GM21526 (cell line): ENCODE results near the gene VPS33A.
"Not testable (repeated sequence)": the region's sequence is repeated elsewhere in the genome, so short reads cannot be mapped to it uniquely, and the experiment has no call there.

Experiments used
- ATAC-seq: cut with Tn5 transposase; IDR thresholded peaks from one replicate; pipeline ENCODE4 v1.9.1; 2021; ENCODE audit warnings: moderate library complexity; ENCODE audit not compliant: unreplicated experiment, low FRiP score

Gene VPS33A

GRCh38 chr12:122266230-122266901 lies at the start of gene VPS33A:
TSS of gene VPS33A (minus strand) at chr12:122266494. CDS start at chr12:122266408, 86 bp downstream.
- peak; percentile 85 for ATAC-seq

DNA sequence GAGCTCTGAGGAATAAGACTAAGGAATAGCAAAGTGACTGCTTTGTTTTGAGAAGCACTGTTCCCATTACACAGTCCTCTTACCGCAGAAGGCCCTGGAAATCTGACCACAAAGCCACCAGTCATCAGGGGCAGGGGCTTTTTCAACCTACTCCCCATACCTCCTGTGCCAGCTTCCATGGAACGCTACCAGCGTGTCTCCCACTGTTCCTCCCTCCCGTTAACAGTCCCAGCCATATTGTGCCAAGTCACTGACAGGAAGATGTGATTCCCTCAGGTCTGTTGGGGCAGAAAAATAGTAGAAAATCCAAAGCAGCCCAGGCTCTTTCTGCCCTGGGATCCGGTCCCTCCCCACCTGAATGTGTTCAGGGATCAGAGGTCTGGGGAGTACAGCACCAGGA lies 46.6 kb upstream of the VPS33A start:
- no peak for ATAC-seq

GRCh38 chr12:122311696-122312095 lies 45.4 kb upstream of the VPS33A start:
- ATAC-seq: no peak

GRCh38 chr12:122310626-122311333 lies 44.5 kb upstream of the VPS33A start:
- no peak for ATAC-seq

DNA sequence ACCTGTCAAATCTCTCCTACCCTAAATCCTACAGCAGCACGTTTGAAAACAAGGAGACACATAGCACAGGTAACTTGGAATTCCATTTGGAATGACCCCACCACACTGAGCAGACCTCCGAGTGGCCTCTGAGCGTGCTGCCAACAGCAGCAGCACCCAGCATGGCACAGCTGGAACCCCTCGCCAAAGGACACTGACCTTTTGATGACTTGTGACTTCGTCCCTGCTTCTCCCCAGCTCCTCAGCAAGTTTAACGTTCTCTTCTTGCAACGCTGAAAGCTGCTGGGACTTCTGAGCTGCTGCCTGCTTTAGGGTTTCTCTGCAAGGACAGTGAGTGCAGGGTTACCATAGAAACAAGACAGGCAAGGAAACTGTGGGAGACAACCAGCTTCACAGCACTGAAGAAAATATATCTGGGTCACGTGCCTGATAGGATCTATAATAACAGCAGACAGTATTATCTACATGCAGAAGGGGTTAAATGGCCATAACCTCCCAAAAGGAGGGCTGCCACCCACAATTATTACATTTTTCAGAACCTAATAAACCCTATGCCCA lies 43.3 kb upstream of the VPS33A start:
- ATAC-seq: no peak

- ATAC-seq: no peak
Measured at GRCh38 chr12:122308811-122309210, 42.5 kb upstream of the VPS33A start.

DNA sequence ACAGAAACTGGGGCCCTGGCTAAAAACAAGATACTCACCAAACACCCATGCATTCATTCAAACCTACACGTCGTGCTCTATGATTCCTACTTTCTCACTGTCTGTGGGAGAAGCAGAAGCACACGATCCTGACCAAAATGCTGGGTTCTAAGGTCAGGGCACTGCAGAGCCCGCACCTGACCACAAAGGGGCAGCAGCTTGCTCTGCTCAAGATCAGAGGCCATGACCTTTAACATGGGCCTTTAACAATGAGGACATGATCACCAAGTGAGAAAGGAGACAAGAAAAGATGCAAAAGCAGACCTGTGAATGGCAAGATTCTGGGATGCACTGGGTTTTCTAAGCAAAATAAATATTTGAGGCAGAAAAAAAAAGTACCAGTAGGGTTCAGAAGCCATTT lies 40.1 kb upstream of the VPS33A start:
- ATAC-seq: no peak

- ATAC-seq: no peak
Measured at GRCh38 chr12:122304924-122305323, 38.6 kb upstream of the VPS33A start.

DNA sequence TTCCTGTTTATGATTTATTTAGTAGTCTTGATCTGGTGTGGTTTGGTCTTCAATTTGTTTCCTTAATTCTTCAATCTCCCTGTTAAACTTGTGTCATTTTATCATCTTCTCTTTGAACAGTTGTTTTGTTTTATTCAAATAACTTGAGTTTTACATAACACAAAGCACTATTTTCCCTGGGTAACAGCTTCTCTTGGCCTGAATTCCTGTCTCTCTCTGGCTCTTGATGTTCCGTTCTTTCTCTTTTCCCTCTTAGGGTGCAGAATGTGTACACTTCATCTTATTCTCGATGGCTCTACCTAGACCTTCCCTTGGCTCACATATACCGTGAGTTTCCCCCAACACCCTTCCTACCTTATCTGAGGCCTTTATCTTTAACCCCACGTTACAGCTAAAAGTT lies 36.8 kb upstream of the VPS33A start:
- no peak for ATAC-seq

GRCh38 chr12:122298071-122298748 lies 31.9 kb upstream of the VPS33A start:
- no peak for ATAC-seq

DNA sequence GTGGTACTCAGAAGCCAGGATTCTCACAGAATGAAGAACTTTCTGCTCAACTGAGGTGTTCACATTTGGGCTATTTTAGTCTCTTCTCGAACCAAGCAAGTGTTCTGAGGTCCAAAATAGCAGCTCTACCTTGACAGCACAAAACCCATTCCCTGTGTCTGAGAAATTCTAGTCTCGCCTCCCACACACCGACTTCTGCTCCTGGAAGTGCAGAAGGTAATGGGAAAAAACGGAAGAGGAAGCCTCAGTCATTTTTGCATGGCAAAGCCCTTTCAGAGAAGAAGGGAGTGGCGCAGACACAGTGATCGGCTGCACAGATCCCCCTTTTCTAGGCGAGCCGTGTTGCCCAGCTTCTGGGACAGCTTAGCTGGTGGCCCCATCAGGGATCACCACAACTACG lies 31.2 kb upstream of the VPS33A start:
- ATAC-seq: no peak

- no peak for ATAC-seq
Measured at GRCh38 chr12:122295877-122296276, 29.6 kb upstream of the VPS33A start.

GRCh38 chr12:122293081-122293480 lies 26.8 kb upstream of the VPS33A start:
- no peak for ATAC-seq

- no peak for ATAC-seq
Measured at GRCh38 chr12:122291431-122291830, 25.1 kb upstream of the VPS33A start.

- ATAC-seq: no peak
Measured at GRCh38 chr12:122283680-122284079, 17.4 kb upstream of the VPS33A start.

GRCh38 chr12:122282061-122282460 lies 15.8 kb upstream of the VPS33A start:
- no peak for ATAC-seq

GRCh38 chr12:122276242-122276641 lies 9.9 kb upstream of the VPS33A start:
- no peak for ATAC-seq

GRCh38 chr12:122275459-122275858 lies 9.2 kb upstream of the VPS33A start:
- no peak for ATAC-seq

- ATAC-seq: peak; percentile 44
Measured at GRCh38 chr12:122265886-122266229, 436 bp downstream of the VPS33A start.

- ATAC-seq: peak; percentile 21
Measured at GRCh38 chr12:122265476-122265875, 818 bp downstream of the VPS33A start.

GRCh38 chr12:122260735-122261134 lies 5.6 kb downstream of the VPS33A start:
- ATAC-seq: not testable (repeated sequence)
